PC-3 (cell line): ENCODE measurements around the gene ZDHHC1.

Experiments
- EZH2 ChIP-seq: fragments of 300-600 bp; sonication (generic); IDR thresholded peaks from one replicate; pipeline ENCODE4 v1.6.1; 2017; ENCODE audit warnings: antibody characterized with exemption, mild to moderate bottlenecking, low read length; ENCODE audit not compliant: unreplicated experiment
- EZH2phosphoT487 ChIP-seq: fragments of 300-600 bp; sonication (generic); IDR thresholded peaks from 2 replicates; pipeline ENCODE4 v1.6.1; 2018; ENCODE audit warnings: mild to moderate bottlenecking, antibody characterized with exemption, low read length, borderline replicate concordance
- TF ChIP-seq, protein P1 (sequence below): fragments of 300-600 bp; sonication (generic); conservative IDR thresholded peaks from 2 replicates; pipeline ENCODE4 v1.5.1; 2017; ENCODE audit warnings: antibody characterized with exemption, low read depth, mild to moderate bottlenecking, low read length

DNA sequence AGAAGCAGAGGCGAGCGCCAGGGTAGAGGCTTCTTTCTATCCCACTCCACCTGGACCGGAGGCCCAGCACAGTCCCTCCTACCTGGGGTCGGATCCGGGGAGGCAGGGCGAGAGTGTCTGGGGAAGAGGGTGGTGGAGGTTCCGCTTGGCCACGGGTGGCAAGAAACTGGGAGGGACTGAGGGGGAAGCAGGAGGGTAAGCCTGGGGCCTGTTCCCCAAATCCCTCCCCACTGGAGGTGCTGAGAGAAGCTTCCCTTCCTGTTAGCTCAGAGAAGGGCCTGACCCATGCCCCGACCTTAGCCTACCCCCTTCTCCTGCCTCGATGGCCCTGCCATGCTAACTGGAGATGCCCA lies 21.2 kb downstream of the ZDHHC1 start:
- TF ChIP-seq, protein P1, sequence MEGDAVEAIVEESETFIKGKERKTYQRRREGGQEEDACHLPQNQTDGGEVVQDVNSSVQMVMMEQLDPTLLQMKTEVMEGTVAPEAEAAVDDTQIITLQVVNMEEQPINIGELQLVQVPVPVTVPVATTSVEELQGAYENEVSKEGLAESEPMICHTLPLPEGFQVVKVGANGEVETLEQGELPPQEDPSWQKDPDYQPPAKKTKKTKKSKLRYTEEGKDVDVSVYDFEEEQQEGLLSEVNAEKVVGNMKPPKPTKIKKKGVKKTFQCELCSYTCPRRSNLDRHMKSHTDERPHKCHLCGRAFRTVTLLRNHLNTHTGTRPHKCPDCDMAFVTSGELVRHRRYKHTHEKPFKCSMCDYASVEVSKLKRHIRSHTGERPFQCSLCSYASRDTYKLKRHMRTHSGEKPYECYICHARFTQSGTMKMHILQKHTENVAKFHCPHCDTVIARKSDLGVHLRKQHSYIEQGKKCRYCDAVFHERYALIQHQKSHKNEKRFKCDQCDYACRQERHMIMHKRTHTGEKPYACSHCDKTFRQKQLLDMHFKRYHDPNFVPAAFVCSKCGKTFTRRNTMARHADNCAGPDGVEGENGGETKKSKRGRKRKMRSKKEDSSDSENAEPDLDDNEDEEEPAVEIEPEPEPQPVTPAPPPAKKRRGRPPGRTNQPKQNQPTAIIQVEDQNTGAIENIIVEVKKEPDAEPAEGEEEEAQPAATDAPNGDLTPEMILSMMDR = no peak
- TF ChIP-seq EZH2 (no peak), EZH2phosphoT487 (no peak)
